Activated CD8-positive, alpha-beta T cell treated with anti-CD3 and anti-CD28 coated beads for 36 hours (primary cell): ENCODE results near the gene LCT. TPM values are rescaled to one million over a fixed set of nuclear protein-coding genes. Genes with fewer than 3 reads are reported as not detected.

Source experiments
- ATAC-seq: fragments of 200-7000 bp; cut with Tn5 transposase; one replicate; pipeline ENCODE4 v1.10.0; 2021; ENCODE audit warnings: mild to moderate bottlenecking, moderate library complexity
- CTCF ChIA-PET: fragments of 350-600 bp; sonication (Branson Sonifier 250); formaldehyde crosslinking; loops from one replicate; lab custom pipeline; 2021; ENCODE audit warnings: antibody characterized with exemption; lab: Charles Lee
- POLR2A ChIA-PET: fragments of 350-600 bp; sonication (Branson Sonifier 250); formaldehyde crosslinking; loops from one replicate; lab custom pipeline; 2021; ENCODE audit warnings: antibody characterized with exemption; lab: Charles Lee
- DNase-seq: peaks from one replicate; pipeline ENCODE4 v3.0.0-alpha.2; 2020
- H3K27ac Mint-ChIP-seq: one replicate; pipeline ENCODE4 v1.8.0; 2021; ENCODE audit warnings: mild to moderate bottlenecking, mixed read lengths
- H3K27me3 Mint-ChIP-seq: one replicate; pipeline ENCODE4 v1.8.0; 2021; ENCODE audit warnings: mixed read lengths
- H3K36me3 Mint-ChIP-seq: one replicate; pipeline ENCODE4 v1.8.0; 2021; ENCODE audit warnings: low read depth, mixed read lengths
- H3K4me1 Mint-ChIP-seq: one replicate; pipeline ENCODE4 v1.8.0; 2021; ENCODE audit warnings: low read depth, mixed read lengths
- H3K4me3 Mint-ChIP-seq: one replicate; pipeline ENCODE4 v1.8.0; 2021; ENCODE audit warnings: mild to moderate bottlenecking, moderate library complexity, mixed read lengths
- H3K9me3 Mint-ChIP-seq: one replicate; pipeline ENCODE4 v1.8.0; 2021; ENCODE audit warnings: mixed read lengths
- intact Hi-C: fragments of 100-400 bp; cut with micrococcal nuclease; formaldehyde crosslinking; loops from one replicate; pipeline ENCODE4 v1.10.0; 2022
- total RNA-seq, 2 experiments: library from RNA; stranded (reverse); gene quantifications; one replicate each; pipeline ENCODE4 v1.2.3, GENCODE V29; 2021
- TF ChIP-seq, protein P1 (sequence below): fragments of 200-600 bp; IDR thresholded peaks from one replicate; pipeline ENCODE4 v1.8.0; 2022; ENCODE audit warnings: antibody characterized with exemption, mild to moderate bottlenecking

The LCT gene
- total RNA-seq, 2 experiments from 2014 or later: 0.11 to 0.29 TPM

DNA sequence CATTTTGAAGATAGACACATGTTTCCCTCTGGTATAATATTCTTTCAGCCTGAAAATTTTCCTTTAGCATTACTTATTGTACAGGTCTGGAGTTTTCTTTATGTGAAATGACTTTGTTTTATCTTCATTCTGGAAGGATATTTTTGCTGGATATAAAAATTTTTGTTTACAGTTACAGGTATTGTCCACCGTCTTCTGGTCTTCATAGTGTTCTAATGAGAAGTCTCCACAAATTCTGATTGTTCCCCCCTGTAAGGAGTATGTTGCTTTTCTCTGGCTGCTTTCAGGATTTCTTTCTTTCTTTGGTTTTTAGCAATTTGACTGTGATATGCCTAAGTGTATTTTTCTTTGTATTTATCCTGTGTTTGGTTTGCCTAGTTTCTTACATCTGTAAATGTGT is 80.3 kb downstream of the LCT start:
- H3K36me3 Mint-ChIP-seq: peaks cover 61% of the 10 kb centered on the region

DNA sequence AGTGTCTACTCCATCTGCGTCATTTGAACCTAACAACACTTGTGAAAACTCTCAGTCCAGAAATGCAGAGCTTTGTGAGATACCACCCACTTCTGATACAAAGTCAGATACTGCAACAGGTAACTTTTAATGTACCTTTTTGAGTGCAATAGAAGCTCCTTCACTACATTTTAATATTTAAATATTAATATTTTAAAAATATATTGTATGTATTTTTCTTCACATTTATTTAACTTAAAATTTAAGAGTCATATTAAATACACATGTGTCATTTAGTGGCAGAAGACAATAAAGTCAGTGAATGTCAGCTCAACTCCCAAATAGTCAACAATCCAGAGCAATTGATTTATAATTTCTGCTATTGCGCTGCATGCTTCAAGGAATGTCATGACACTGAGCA is 81.4 kb downstream of the LCT start:
- CTCF ChIA-PET: interaction anchor here (0.7 to 2.9 kb wide), 4 partner anchors 14 to 46 kb away, joined by 3 to 20 read pairs (median 4); no protein-coding TSS in a partner anchor
- no peak for ATAC-seq
- Mint-ChIP-seq H3K36me3 (peaks cover 57% of the 10 kb centered on the region), H3K9me3 (peaks cover 9% of the 10 kb centered on the region), H3K27ac (no peak overlapping the region), H3K4me3 (no peak overlapping the region), H3K4me1 (peaks cover 6% of the 10 kb centered on the region), H3K27me3 (no peaks in the 10 kb centered on the region)
- DNase-seq: no peak
- POLR2A ChIA-PET: interaction anchor here (0.7 to 1.2 kb wide), 2 partner anchors 81 to 120 kb away, joined by 3 to 5 read pairs; partner anchors contain the start of genes LCT and MCM6
- TF ChIP-seq, protein P1, sequence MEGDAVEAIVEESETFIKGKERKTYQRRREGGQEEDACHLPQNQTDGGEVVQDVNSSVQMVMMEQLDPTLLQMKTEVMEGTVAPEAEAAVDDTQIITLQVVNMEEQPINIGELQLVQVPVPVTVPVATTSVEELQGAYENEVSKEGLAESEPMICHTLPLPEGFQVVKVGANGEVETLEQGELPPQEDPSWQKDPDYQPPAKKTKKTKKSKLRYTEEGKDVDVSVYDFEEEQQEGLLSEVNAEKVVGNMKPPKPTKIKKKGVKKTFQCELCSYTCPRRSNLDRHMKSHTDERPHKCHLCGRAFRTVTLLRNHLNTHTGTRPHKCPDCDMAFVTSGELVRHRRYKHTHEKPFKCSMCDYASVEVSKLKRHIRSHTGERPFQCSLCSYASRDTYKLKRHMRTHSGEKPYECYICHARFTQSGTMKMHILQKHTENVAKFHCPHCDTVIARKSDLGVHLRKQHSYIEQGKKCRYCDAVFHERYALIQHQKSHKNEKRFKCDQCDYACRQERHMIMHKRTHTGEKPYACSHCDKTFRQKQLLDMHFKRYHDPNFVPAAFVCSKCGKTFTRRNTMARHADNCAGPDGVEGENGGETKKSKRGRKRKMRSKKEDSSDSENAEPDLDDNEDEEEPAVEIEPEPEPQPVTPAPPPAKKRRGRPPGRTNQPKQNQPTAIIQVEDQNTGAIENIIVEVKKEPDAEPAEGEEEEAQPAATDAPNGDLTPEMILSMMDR: no peak
- intact Hi-C loops: no loop called here

More for the DNA sequence above, 80.3 kb downstream of the LCT start:
- Mint-ChIP-seq H3K9me3 (peaks cover 9% of the 10 kb centered on the region), H3K27ac (no peak overlapping the region), H3K4me3 (no peak overlapping the region), H3K27me3 (no peaks in the 10 kb centered on the region), H3K4me1 (peaks cover 11% of the 10 kb centered on the region)
- ATAC-seq (no peak), DNase-seq (no peak)
- TF ChIP-seq, protein P1: no peak
- intact Hi-C loops: no loop called here
- CTCF ChIA-PET: interaction anchor here (0.9 to 2.9 kb wide), 2 partner anchors 13 to 40 kb away, joined by 4 to 20 read pairs; no protein-coding TSS in a partner anchor
- POLR2A ChIA-PET: interaction anchor here (0.8 to 1.2 kb wide), 2 partner anchors 97 to 119 kb away, joined by 3 to 5 read pairs; partner anchors contain the start of gene MCM6

DNA sequence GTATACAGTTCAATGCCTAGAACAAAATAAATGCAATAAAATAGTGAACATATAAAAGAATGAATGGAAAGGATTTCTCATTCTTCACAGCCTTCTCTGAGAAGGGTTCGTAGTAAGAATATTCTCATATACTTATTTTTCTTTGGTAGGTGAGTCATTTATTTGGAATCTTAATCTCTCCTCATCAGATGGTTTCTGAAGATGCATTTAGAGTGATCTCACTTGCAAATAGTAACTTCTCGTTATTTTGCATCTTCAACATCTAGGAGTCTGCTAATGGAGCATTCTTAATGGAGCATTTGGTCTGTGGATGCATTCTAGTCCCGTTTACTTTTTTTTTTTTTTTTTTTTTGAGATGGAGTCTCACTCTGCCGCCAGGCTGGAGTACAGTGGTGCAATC is 91.4 kb downstream of the LCT start:
- TF ChIP-seq, protein P1: no peak
- POLR2A ChIA-PET: no interaction called here
- Mint-ChIP-seq H3K36me3 (peaks cover 38% of the 10 kb centered on the region), H3K9me3 (no peaks in the 10 kb centered on the region), H3K4me1 (peaks cover 43% of the 10 kb centered on the region), H3K27me3 (no peaks in the 10 kb centered on the region), H3K27ac (no peak overlapping the region), H3K4me3 (no peak overlapping the region)
- no peak for DNase-seq
- no peak for ATAC-seq
- CTCF ChIA-PET: interaction anchor here (1.2 to 5.4 kb wide), 3 partner anchors 13 to 640 kb away, joined by 3 to 35 read pairs (median 8); no protein-coding TSS in a partner anchor
- intact Hi-C loops: no loop called here

DNA sequence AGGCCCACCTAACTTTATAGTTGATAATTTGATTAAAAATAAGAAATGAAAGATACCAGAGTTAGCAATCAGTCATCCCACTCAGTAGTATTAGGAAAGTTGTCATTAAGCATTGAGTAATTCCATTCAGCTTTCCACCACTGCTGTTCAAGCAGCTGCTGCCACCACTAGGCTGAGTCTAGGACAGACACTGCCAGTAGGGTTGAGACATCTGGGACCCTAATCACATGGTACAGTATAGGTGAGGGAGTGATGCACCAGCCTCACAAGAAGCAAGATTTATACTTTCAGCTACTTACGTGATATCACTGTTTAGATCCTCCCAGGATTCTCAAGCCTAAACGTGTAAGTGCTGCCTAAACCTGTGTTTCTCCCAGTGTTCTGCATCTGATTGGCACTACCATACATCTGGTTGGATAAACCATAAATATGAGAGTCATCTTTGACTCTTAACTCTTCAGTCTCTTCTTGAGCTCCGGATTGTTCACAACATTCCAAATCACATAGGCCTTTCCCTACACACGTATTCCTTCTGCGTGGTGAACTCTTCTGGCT is 92.1 kb downstream of the LCT start:
- intact Hi-C loops: no loop called here
- Mint-ChIP-seq H3K36me3 (peaks cover 36% of the 10 kb centered on the region), H3K4me3 (peak overlapping the region; percentile 65), H3K27me3 (no peaks in the 10 kb centered on the region), H3K9me3 (no peaks in the 10 kb centered on the region), H3K27ac (peak overlapping the region; percentile 67), H3K4me1 (peaks cover 42% of the 10 kb centered on the region)
- TF ChIP-seq, protein P1: no peak
- ATAC-seq (no peak), DNase-seq (peak; percentile 55)
- ChIA-PET CTCF (interaction anchor here (1.2 to 5.4 kb wide), 4 partner anchors 13 to 641 kb away, joined by 3 to 35 read pairs (median 6); no protein-coding TSS in a partner anchor), POLR2A (interaction anchor here (1.3 kb wide), 1 partner anchor 18 kb away, joined by 3 read pairs; no protein-coding TSS in a partner anchor)

DNA sequence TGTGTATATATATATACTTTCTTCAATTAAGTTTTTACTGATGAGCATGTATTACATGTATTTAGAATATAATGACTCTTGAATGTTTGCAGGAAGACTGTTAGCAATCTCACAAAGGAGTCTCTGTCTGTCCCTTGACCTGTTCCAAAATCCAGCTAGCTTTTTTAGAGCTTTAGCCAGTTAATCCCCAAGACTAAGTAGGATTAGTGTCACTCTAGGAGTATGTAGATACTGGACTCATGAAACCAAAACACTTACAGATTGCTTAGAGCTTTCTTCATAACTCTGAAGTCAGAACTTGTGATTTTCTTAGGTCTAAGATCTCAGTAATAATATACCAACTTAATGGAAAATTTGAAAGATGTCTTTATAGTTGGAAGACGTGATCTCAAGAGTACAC is 93.1 kb downstream of the LCT start:
- H3K4me1 Mint-ChIP-seq: peaks cover 38% of the 10 kb centered on the region
- peak overlapping the region; percentile 67 for H3K27ac Mint-ChIP-seq
- intact Hi-C loops: no loop called here
- DNase-seq: no peak
- H3K27me3 Mint-ChIP-seq: no peaks in the 10 kb centered on the region
- H3K9me3 Mint-ChIP-seq: no peaks in the 10 kb centered on the region
- TF ChIP-seq, protein P1: no peak
- peaks cover 32% of the 10 kb centered on the region for H3K36me3 Mint-ChIP-seq
- H3K4me3 Mint-ChIP-seq: peak overlapping the region; percentile 65
- CTCF ChIA-PET: interaction anchor here (1.1 to 5.4 kb wide), 4 partner anchors 25 to 740 kb away, joined by 3 to 35 read pairs (median 4); no protein-coding TSS in a partner anchor
- POLR2A ChIA-PET: interaction anchor here (0.9 to 1.3 kb wide), 2 partner anchors 19 to 132 kb away, joined by 3 read pairs; no protein-coding TSS in a partner anchor
- ATAC-seq: no peak
